Activated naive CD4-positive, alpha-beta T cell (primary cell): ENCODE data around the gene ZNRF1.

Experiments
- DNase-seq, 4 experiments: peaks; one replicate each; lab custom pipeline; 2025; lab: John Stamatoyannopoulos, UW

ZNRF1 gene

GRCh38 chr16:75099738-75100602, 101.1 kb downstream of the ZNRF1 start:
- DNase-seq, result peak in 1 of 4 experiments; percentile 28

- DNase-seq, result no peak
Observed at GRCh38 chr16:75100603-75100990, 101.8 kb downstream of the ZNRF1 start.

GRCh38 chr16:75101635-75102034, 102.8 kb downstream of the ZNRF1 start:
- DNase-seq, result no peak

GRCh38 chr16:75102595-75102994, 103.8 kb downstream of the ZNRF1 start:
- no peak for DNase-seq

GRCh38 chr16:75103994-75104393, 105.2 kb downstream of the ZNRF1 start:
- no peak for DNase-seq

- no peak for DNase-seq
Observed at GRCh38 chr16:75104836-75105235, 106.0 kb downstream of the ZNRF1 start.

GRCh38 chr16:75105306-75106061, 106.7 kb downstream of the ZNRF1 start:
- DNase-seq, result no peak

GRCh38 chr16:75106351-75107274, 107.8 kb downstream of the ZNRF1 start:
- DNase-seq, result no peak

- DNase-seq, result no peak
Observed at GRCh38 chr16:75107505-75107904, 108.7 kb downstream of the ZNRF1 start.

- peak in 3 of 4 experiments; percentile 32 to 67 (median 56) for DNase-seq
Observed at GRCh38 chr16:75108792-75109731, 110.2 kb downstream of the ZNRF1 start.

- DNase-seq, result no peak
Observed at GRCh38 chr16:75109732-75110243, 111.0 kb downstream of the ZNRF1 start.

GRCh38 chr16:75110637-75111513, 112.1 kb downstream of the ZNRF1 start:
- DNase-seq, result peak; percentile 41 to 75 (median 60)

- no peak for DNase-seq
Observed at GRCh38 chr16:75111514-75111940, 112.7 kb downstream of the ZNRF1 start.

GRCh38 chr16:75111961-75112733, 113.3 kb downstream of the ZNRF1 start:
- no peak for DNase-seq

GRCh38 chr16:75112734-75113491, 114.1 kb downstream of the ZNRF1 start:
- DNase-seq, result no peak

- DNase-seq, result no peak
Observed at GRCh38 chr16:75113541-75114121, 114.8 kb downstream of the ZNRF1 start.

- DNase-seq, result no peak
Observed at GRCh38 chr16:75114179-75114945, 115.5 kb downstream of the ZNRF1 start.
